ENCODE data around the gene MCM5.

- TF ChIP-seq POLR2AphosphoS5 (IDR thresholded peaks at IDR 0.05; ENCODE audit: low read depth, low read length): no peak
- TF ChIP-seq TAF1 (IDR thresholded peaks at IDR 0.05; ENCODE audit: low read depth, low read length): no peak
- TF ChIP-seq POLR2A (IDR thresholded peaks at IDR 0.05; ENCODE audit: low read depth, low read length): no peak
- TF ChIP-seq SPI1 (IDR thresholded peaks at IDR 0.05; ENCODE audit: low read depth, low read length): no peak
Measured at GRCh38 chr22:35375526-35375925, 24.4 kb upstream of the MCM5 start.
